ENCODE data around the gene GSTM2. TPM values are rescaled to one million over a fixed set of nuclear protein-coding genes. Genes with fewer than 3 reads are reported as not detected.

Gene GSTM2
- total RNA-seq, 1 experiment from 2014 or later = 5.9 TPM

GRCh38 chr1:109713636-109714035, 45.8 kb downstream of the GSTM2 start:
- ATAC-seq = no peak
- Histone ChIP-seq H3K27ac (ENCODE audit: low read depth, low read length) (no peak overlapping the region), H3K9me3 (ENCODE audit: control insufficient read depth in 1 of 2, insufficient read depth in 1 of 2, low read depth in 1 of 2, low read length in 2 of 2) (no peaks in the 10 kb centered on the region), H3K4me3 (replicated peaks in 1 of 2; ENCODE audit: low read depth in 1 of 2, low read length in 2 of 2) (no peak overlapping the region), H2AFZ (ENCODE audit: low read depth, low read length, poor library complexity, severe bottlenecking) (no peak overlapping the region), H3K9ac (ENCODE audit: low read length) (no peak overlapping the region), H3K9me2 (ENCODE audit: insufficient read depth) (no peaks in the 10 kb centered on the region), H3K4me2 (ENCODE audit: low read length) (no peak overlapping the region), H3K4me1 (ENCODE audit: control insufficient read depth in 1 of 2, insufficient read depth in 2 of 2, low read length in 2 of 2) (peaks cover 0 to under 1% of the 10 kb centered on the region in 2 experiments; a peak in 2 of 4 replicates), H3K79me2 (ENCODE audit: insufficient read depth, low read length) (no peaks in the 10 kb centered on the region), H4K20me1 (ENCODE audit: insufficient read depth) (no peaks in the 10 kb centered on the region), H3K27me3 (ENCODE audit: insufficient read depth, low read length) (no peaks in the 10 kb centered on the region), H3K36me3 (ENCODE audit: control insufficient read depth in 1 of 2, insufficient read depth in 2 of 2, low read length in 2 of 2) (no peaks in the 10 kb centered on the region)
- CTCF ChIA-PET = no interaction called here
- RAD21 ChIA-PET (ENCODE audit: low non-redundant PET in 1 of 2, low total read pairs in 2 of 2, uncharacterized antibody in 2 of 2, unreplicated experiment in 2 of 2) = no interaction called here
- TF ChIP-seq YY1 (IDR thresholded peaks at IDR 0.05; ENCODE audit: extremely low read depth, insufficient replicate concordance, low read depth, low read length) = no peak
- TF ChIP-seq ZBTB33 (IDR thresholded peaks at IDR 0.05; ENCODE audit: extremely low read depth, insufficient replicate concordance, low read length) = no peak
- TF ChIP-seq SIN3A (IDR thresholded peaks at IDR 0.05; ENCODE audit: low read depth) = no peak
- no peak for TF ChIP-seq POLR2AphosphoS5 (IDR thresholded peaks at IDR 0.05; ENCODE audit: low read depth, low read length)
- TF ChIP-seq, protein P1, sequence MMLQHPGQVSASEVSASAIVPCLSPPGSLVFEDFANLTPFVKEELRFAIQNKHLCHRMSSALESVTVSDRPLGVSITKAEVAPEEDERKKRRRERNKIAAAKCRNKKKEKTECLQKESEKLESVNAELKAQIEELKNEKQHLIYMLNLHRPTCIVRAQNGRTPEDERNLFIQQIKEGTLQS (IDR thresholded peaks at IDR 0.05) = no peak
- no peak for TF ChIP-seq CBX3 (IDR thresholded peaks at IDR 0.05; ENCODE audit: low read depth)
- TF ChIP-seq FOSL1 (IDR thresholded peaks at IDR 0.05; ENCODE audit: low read depth) = no peak
- no peak for TF ChIP-seq CEBPB (IDR thresholded peaks at IDR 0.05; ENCODE audit: low read depth)
- BruUV-seq (replicated peaks) = no TSS peak
- POLR2A ChIA-PET = no interaction called here
- DNase-seq (ENCODE audit: low read depth, low spot score) = no peak
- intact Hi-C loops (cut with micrococcal nuclease) = no loop called here
